ENCODE measurements around the gene ZNF397.

- no peak for TF ChIP-seq EZH2 (IDR thresholded peaks at IDR 0.05; ENCODE audit: low read length, missing control alignments)
- no peak for TF ChIP-seq CTCF (conservative IDR thresholded peaks at IDR 0.05 in 1 of 2, IDR thresholded peaks at IDR 0.05 in 1 of 2; ENCODE audit: low read depth in 1 of 2, low read length in 2 of 2)
These were observed 43.5 kb upstream of the ZNF397 start for GRCh38 chr18:35197296-35197695.

Measured in fibroblast of lung (primary cell).